ENCODE data around the gene MSANTD3.

DNA sequence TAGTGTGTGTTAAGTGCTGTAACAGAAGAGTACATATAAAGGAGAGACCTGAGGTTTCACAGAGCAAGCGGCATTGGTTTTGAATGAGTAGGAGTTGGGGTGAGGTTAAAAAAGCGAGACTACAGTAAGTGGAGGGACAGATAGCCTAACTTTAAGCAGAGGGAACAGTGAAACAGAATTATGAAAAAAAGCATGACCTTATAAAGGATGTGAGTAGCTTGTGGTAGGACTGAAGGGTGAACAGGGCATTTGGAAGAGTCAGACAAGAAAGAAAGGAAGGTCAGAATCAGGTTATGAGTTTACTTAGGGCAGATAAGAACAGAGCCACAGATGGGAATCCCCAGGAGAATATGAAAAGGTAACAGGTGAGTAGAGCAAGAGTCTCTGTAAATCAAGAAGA, 22.5 kb downstream of the MSANTD3 start:
- TF ChIP-seq EZH2 (IDR thresholded peaks at IDR 0.05; ENCODE audit: insufficient read depth, poor library complexity, severe bottlenecking), result no peak
- no peak for TF ChIP-seq EZH2phosphoT487 (IDR thresholded peaks at IDR 0.05; ENCODE audit: insufficient read depth, low read depth)
